Kidney (tissue), 14 donors: ENCODE data around the gene TMEM120B. TPM values are rescaled to one million over a fixed set of nuclear protein-coding genes. Genes with fewer than 3 reads are reported as not detected.

Experiments
- DNase-seq, 5 donors: peaks; one replicate each; pipeline ENCODE4 v3.0.0-alpha.2; 2013 to 2020
- FAIRE-seq: peaks from 2 replicates; lab custom pipeline; 2012; peaks lifted over from hg19 to GRCh38; lab: Jason Lieb, UNC
- H3K27ac ChIP-seq, 2 donors: one replicate each; pipeline ENCODE4 v1.7.0; 2013; ENCODE audit warnings: low read depth in 2 of 2, low read length in 2 of 2, inconsistent platforms in 1 of 2
- H3K27me3 ChIP-seq: one replicate; pipeline ENCODE4 v1.7.1; 2013; ENCODE audit warnings: low read length, inconsistent platforms; ENCODE audit not compliant: control insufficient read depth, insufficient read depth
- H3K36me3 ChIP-seq, 3 donors: one replicate each; pipeline versions ENCODE4 v1.7.0 to v1.7.1; 2013; ENCODE audit warnings: low read length in 3 of 3, control low read depth in 1 of 3, inconsistent platforms in 1 of 3; ENCODE audit not compliant: insufficient read depth in 3 of 3, control insufficient read depth in 2 of 3
- H3K4me1 ChIP-seq, 3 donors: one replicate each; pipeline versions ENCODE4 v1.7.0 to v1.7.1; 2013; ENCODE audit warnings: low read length in 3 of 3, inconsistent platforms in 1 of 3, low read depth in 1 of 3; ENCODE audit not compliant: control insufficient read depth in 2 of 3, insufficient read depth in 2 of 3
- H3K4me3 ChIP-seq, 3 donors: one replicate each; pipeline versions ENCODE4 v1.7.0 to v1.8.1; 2013; ENCODE audit warnings: low read length in 3 of 3, control low read depth in 1 of 3, inconsistent platforms in 1 of 3
- H3K9ac ChIP-seq, 3 donors: one replicate each; pipeline versions ENCODE4 v1.7.0 to v1.7.1; 2013; ENCODE audit warnings: low read length in 3 of 3, control low read depth in 1 of 3, inconsistent platforms in 1 of 3
- H3K9me3 ChIP-seq, 3 donors: one replicate each; pipeline versions ENCODE4 v1.7.0 to v1.7.1; 2013; ENCODE audit warnings: low read length in 3 of 3, control low read depth in 1 of 3, inconsistent platforms in 1 of 3; ENCODE audit not compliant: control insufficient read depth in 2 of 3, insufficient read depth in 1 of 3
- intact Hi-C: fragments of 100-400 bp; cut with DNase I; formaldehyde crosslinking; loops from one replicate; pipeline ENCODE4 v1.11.1; 2022
- polyA plus RNA-seq: library from polyadenylated mRNA; stranded (reverse); fragments of 350-450 nt; fragmentation: Illumina TruSeq; extraction: RNeasy Lipid Tissue Mini Kit (QIAGEN cat#74804); gene quantifications from one replicate; pipeline ENCODE4 v1.2.3, GENCODE V29; 2014; ENCODE audit warnings: low read depth, low replicate concordance; ENCODE audit not compliant: insufficient read depth
- total RNA-seq: library from RNA; stranded (reverse); fragmentation: NEBNext Ultra II Directional; extraction: Animal tissue kit (Norgen Biotek cat#: 25700); gene quantifications from one replicate; pipeline ENCODE4 v1.2.1, GENCODE V29; 2021
- TF ChIP-seq, protein P1 (sequence below): IDR thresholded peaks from 3 replicates; pipeline ENCODE4 v1.5.1; 2012; ENCODE audit warnings: mild to moderate bottlenecking, moderate library complexity, borderline replicate concordance; ENCODE audit not compliant: insufficient read depth; ENCODE audit errors: extremely low read depth
- donor health status: control.
- donor health status: control.
- donor health status: control.
- donor health status: control.
- donor health status: control.
- donor health status: DM: yes; HTN: yes; CAD: no.
- donor health status: Normal renal cell carcinoma (clear cell type).

The TMEM120B gene
- total and polyA plus RNA-seq, 2 donors from 2014 or later = 9.0 to 14.2 TPM

DNA sequence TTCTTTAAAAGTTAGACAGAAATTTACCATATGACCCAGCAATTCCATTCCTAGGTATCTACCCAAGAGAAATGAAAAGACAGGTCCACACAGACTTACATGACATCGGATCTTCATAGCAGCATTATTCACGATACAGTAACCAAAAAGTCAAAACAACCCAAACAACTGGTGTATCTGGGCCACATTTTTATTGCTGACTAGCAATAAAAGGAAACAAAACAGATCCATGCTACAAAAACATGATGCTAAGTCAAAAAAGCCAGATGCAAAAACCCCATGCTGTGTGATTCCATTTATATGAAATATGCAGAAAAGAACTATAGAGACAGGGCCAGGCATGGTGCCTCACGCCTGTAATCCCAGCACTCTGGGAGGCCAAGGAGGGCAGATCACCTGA is 12.9 kb downstream of the TMEM120B start:
- DNase-seq (no peak), FAIRE-seq (no peak)
- no peak overlapping the region for H3K27ac ChIP-seq
- H3K27me3 ChIP-seq = no peaks in the 10 kb centered on the region
- TF ChIP-seq, protein P1, sequence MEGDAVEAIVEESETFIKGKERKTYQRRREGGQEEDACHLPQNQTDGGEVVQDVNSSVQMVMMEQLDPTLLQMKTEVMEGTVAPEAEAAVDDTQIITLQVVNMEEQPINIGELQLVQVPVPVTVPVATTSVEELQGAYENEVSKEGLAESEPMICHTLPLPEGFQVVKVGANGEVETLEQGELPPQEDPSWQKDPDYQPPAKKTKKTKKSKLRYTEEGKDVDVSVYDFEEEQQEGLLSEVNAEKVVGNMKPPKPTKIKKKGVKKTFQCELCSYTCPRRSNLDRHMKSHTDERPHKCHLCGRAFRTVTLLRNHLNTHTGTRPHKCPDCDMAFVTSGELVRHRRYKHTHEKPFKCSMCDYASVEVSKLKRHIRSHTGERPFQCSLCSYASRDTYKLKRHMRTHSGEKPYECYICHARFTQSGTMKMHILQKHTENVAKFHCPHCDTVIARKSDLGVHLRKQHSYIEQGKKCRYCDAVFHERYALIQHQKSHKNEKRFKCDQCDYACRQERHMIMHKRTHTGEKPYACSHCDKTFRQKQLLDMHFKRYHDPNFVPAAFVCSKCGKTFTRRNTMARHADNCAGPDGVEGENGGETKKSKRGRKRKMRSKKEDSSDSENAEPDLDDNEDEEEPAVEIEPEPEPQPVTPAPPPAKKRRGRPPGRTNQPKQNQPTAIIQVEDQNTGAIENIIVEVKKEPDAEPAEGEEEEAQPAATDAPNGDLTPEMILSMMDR = no peak
- intact Hi-C loops = no loop called here
- no peak overlapping the region for H3K9ac ChIP-seq
- no peaks in the 10 kb centered on the region for H3K4me1 ChIP-seq
- no peaks in the 10 kb centered on the region for H3K36me3 ChIP-seq
- no peaks in the 10 kb centered on the region for H3K9me3 ChIP-seq
- H3K4me3 ChIP-seq = no peak overlapping the region

DNA sequence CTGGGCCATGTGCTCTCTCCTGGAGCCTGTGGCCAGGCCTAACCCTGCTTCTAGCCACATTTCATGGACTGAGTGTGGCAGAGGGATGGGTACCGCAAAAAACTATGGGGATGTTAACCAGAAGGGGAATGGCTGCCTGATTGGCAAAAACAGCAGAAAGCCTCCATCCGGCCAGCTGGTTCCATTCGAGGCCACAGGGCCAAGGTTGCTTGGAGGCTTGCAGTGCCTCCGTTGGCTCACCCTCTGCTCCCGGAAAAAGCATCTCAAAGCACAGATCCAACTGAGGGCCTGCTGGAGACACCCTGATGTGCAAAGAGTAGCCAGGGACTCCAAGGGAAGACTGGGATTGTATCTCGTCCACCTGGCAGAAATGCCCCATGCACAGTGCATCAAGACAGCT is 16.5 kb downstream of the TMEM120B start:
- intact Hi-C loops = no loop called here
- TF ChIP-seq, protein P1 = no peak
- Histone ChIP-seq H3K9ac (no peak overlapping the region), H3K36me3 (no peaks in the 10 kb centered on the region), H3K9me3 (no peaks in the 10 kb centered on the region), H3K27me3 (no peaks in the 10 kb centered on the region), H3K27ac (no peak overlapping the region), H3K4me1 (no peaks in the 10 kb centered on the region), H3K4me3 (no peak overlapping the region)
- DNase-seq (no peak), FAIRE-seq (no peak)

DNA sequence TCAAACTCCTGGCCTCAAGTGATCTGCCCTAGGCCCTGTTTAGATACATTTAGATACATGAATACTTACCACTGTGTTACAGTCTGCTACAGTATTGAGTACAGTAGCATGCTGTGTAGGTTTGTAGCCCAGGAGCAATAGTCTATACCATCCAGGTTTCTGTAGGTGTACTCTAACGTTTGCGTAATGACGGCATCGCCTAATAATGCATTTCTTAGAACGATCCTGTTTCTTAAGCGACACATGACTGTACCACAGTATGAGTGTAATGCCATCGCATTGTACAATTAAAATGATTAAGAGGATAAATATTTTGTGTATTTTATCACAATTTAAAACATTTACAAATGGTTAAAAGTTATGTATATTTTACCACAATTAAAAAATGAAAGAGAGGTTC is 18.9 kb downstream of the TMEM120B start:
- Histone ChIP-seq H3K4me3 (no peak overlapping the region), H3K4me1 (no peaks in the 10 kb centered on the region), H3K9me3 (no peaks in the 10 kb centered on the region), H3K9ac (no peak overlapping the region), H3K36me3 (no peaks in the 10 kb centered on the region), H3K27me3 (no peaks in the 10 kb centered on the region), H3K27ac (no peak overlapping the region)
- intact Hi-C loops = no loop called here
- TF ChIP-seq, protein P1 = no peak
- FAIRE-seq (no peak), DNase-seq (no peak)

DNA sequence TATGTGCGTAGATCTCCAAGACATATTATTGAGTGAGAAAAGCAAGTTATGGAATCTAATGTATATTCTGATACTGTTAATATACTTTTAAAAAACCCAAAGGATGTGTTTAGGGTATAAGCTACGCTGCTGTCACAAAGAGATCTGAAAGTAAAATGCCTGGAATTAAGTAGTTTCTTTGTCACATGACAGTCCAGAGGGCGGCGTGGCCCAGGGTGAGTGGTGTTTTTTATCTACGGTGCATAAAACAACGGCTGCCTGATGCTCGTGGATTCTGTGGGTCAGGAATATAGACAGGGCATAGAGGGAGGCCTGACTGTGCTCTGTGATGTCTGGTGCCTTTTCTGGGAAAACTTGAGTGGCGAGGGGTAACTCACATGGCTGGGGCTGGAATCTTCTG is 21.3 kb downstream of the TMEM120B start:
- H3K4me3 ChIP-seq = no peak overlapping the region
- no peak overlapping the region for H3K27ac ChIP-seq
- no peak overlapping the region for H3K9ac ChIP-seq
- DNase-seq = no peak
- FAIRE-seq = no peak
- H3K9me3 ChIP-seq = no peaks in the 10 kb centered on the region
- H3K4me1 ChIP-seq = no peaks in the 10 kb centered on the region
- no peaks in the 10 kb centered on the region for H3K27me3 ChIP-seq
- intact Hi-C loops = no loop called here
- H3K36me3 ChIP-seq = no peaks in the 10 kb centered on the region
- TF ChIP-seq, protein P1 = no peak
